Nephron progenitor cell (in vitro differentiated cells): ENCODE results near the gene DYNLT3.

ENCODE experiments used
- DNase-seq: peaks from one replicate; pipeline ENCODE4 v3.0.0; 2021
- H3K27ac Mint-ChIP-seq: 2 replicates; pipeline ENCODE4 v1.8.0; 2021; ENCODE audit warnings: mild to moderate bottlenecking, moderate library complexity, mixed read lengths
- H3K27me3 Mint-ChIP-seq: 2 replicates; pipeline ENCODE4 v1.8.0; 2021; ENCODE audit warnings: mild to moderate bottlenecking, low read depth, mixed read lengths; ENCODE audit not compliant: poor library complexity
- H3K36me3 Mint-ChIP-seq: 2 replicates; pipeline ENCODE4 v1.8.0; 2021; ENCODE audit warnings: low read depth, mixed read lengths
- H3K4me1 Mint-ChIP-seq: 2 replicates; pipeline ENCODE4 v1.8.0; 2021; ENCODE audit warnings: mixed read lengths
- H3K4me3 Mint-ChIP-seq: 2 replicates; pipeline ENCODE4 v1.8.0; 2021; ENCODE audit warnings: mild to moderate bottlenecking, moderate library complexity, mixed read lengths
- H3K9me3 Mint-ChIP-seq: 2 replicates; pipeline ENCODE4 v1.8.0; 2021; ENCODE audit warnings: mild to moderate bottlenecking, moderate library complexity, mixed read lengths
- CTCF ChIP-seq: fragments of 200-600 bp; sonication (generic); IDR thresholded peaks from 2 replicates; pipeline ENCODE4 v1.5.0; 2021; ENCODE audit warnings: antibody characterized with exemption

Gene DYNLT3

DNA sequence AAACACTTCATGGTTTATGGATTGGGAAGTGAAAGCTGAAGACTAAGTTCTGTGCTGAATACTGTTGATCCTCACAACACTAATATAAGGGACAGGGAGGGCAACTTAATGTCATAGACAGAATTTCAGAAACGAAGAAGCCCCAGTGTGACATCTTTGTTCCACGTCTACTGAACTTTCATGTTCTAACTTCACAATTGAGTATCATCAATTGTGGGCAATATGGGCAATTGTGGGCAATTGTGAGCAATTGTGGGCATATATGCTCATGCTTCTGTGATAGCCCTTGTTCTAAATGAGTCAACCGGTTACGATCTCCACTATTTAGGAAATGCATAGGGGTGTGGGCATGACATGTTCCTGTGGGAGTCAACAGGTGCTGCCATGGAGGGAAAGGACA, 33.8 kb downstream of the DYNLT3 start:
- peaks cover 13% of the 10 kb centered on the region for H3K9me3 Mint-ChIP-seq
- H3K4me1 Mint-ChIP-seq = no peaks in the 10 kb centered on the region
- no peaks in the 10 kb centered on the region for H3K36me3 Mint-ChIP-seq
- H3K27me3 Mint-ChIP-seq = no peaks in the 10 kb centered on the region
- no peak overlapping the region for H3K27ac Mint-ChIP-seq
- no peak for DNase-seq
- no peak overlapping the region for H3K4me3 Mint-ChIP-seq
- no peak for TF ChIP-seq CTCF

- no peaks in the 10 kb centered on the region for H3K27me3 Mint-ChIP-seq
- DNase-seq = no peak
- no peak overlapping the region for H3K27ac Mint-ChIP-seq
- no peak for TF ChIP-seq CTCF
- H3K4me3 Mint-ChIP-seq = no peak overlapping the region
- H3K36me3 Mint-ChIP-seq = no peaks in the 10 kb centered on the region
- H3K4me1 Mint-ChIP-seq = no peaks in the 10 kb centered on the region
- peaks cover 13% of the 10 kb centered on the region for H3K9me3 Mint-ChIP-seq
Measured at GRCh38 chrX:37812110-37812509, 35.3 kb downstream of the DYNLT3 start.

DNA sequence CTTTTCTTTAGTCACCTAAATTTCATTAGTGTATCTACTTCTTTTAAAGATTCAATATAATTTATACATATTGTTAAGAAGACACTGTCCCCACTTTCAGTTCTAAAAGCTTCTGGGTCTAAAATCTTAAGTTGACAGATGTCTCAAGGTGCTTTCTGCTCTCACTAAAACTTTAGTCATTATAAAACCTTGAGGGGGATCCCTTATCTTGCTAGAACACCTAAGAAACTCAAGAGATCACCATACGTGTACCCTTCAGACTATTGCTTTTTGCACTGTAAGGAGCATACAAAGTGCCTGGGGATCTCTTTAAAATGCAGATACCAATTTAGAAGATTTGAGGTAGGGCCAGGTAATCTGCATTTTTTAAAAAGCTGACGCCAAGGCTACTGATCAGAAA, 37.4 kb downstream of the DYNLT3 start:
- no peaks in the 10 kb centered on the region for H3K4me1 Mint-ChIP-seq
- H3K4me3 Mint-ChIP-seq = no peak overlapping the region
- H3K36me3 Mint-ChIP-seq = no peaks in the 10 kb centered on the region
- H3K27me3 Mint-ChIP-seq = no peaks in the 10 kb centered on the region
- DNase-seq = no peak
- H3K27ac Mint-ChIP-seq = no peak overlapping the region
- H3K9me3 Mint-ChIP-seq = peaks cover 15% of the 10 kb centered on the region
- TF ChIP-seq CTCF = no peak

- DNase-seq = no peak
- peaks cover 22% of the 10 kb centered on the region for H3K9me3 Mint-ChIP-seq
- no peak for TF ChIP-seq CTCF
- H3K4me3 Mint-ChIP-seq = no peak overlapping the region
- H3K27ac Mint-ChIP-seq = no peak overlapping the region
- no peaks in the 10 kb centered on the region for H3K27me3 Mint-ChIP-seq
- H3K4me1 Mint-ChIP-seq = no peaks in the 10 kb centered on the region
- no peaks in the 10 kb centered on the region for H3K36me3 Mint-ChIP-seq
Measured at GRCh38 chrX:37803057-37803456, 44.3 kb downstream of the DYNLT3 start.

DNA sequence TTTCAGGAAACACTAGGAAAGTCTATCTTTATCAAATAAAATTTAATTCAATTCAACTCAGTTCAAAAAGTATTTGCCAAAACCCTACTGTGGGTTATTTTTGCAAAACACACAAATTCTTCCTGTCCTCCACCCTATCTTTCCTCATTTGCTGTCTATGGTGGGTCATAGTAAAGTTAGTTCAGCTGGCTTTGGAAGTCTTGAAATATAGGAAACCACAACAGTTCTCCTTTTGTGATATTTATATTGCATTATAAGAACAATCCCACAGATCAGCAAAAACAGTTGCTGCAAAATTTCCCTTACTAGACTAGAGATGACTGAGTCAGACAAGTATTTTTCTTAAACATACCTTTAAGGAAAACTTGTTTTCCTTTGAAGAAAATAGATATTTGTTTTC, 45.3 kb downstream of the DYNLT3 start:
- H3K4me1 Mint-ChIP-seq = no peaks in the 10 kb centered on the region
- no peak for TF ChIP-seq CTCF
- no peaks in the 10 kb centered on the region for H3K27me3 Mint-ChIP-seq
- no peak overlapping the region for H3K27ac Mint-ChIP-seq
- no peak for DNase-seq
- no peaks in the 10 kb centered on the region for H3K36me3 Mint-ChIP-seq
- H3K9me3 Mint-ChIP-seq = peaks cover 19% of the 10 kb centered on the region
- H3K4me3 Mint-ChIP-seq = no peak overlapping the region

DNA sequence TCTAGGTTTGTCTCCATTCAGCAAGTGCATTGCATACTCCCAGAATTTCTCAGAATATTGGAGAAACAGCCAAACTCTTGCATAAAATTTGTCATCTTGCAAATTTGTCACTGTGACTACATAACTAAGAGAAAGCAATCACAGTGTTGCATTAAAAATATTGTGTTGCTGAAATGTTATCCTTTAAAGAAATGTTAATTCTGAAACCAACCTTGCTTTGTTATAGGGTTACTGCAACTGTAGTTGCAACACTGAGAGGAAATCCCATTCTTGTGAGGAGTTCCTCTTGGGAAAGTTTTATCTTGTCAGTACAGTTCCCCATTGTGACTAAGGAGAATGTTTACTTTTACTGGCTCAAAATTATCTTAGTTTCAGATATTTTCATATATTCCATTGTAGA, 46.7 kb downstream of the DYNLT3 start:
- DNase-seq = no peak
- H3K27ac Mint-ChIP-seq = no peak overlapping the region
- H3K9me3 Mint-ChIP-seq = peaks cover 16% of the 10 kb centered on the region
- no peaks in the 10 kb centered on the region for H3K27me3 Mint-ChIP-seq
- no peak overlapping the region for H3K4me3 Mint-ChIP-seq
- no peaks in the 10 kb centered on the region for H3K4me1 Mint-ChIP-seq
- H3K36me3 Mint-ChIP-seq = no peaks in the 10 kb centered on the region
- TF ChIP-seq CTCF = no peak
